BE2C (cell line): ENCODE data around the gene ST6GALNAC5.
"Not testable (repeated sequence)": the region's sequence is repeated elsewhere in the genome, so short reads cannot be mapped to it uniquely, and the experiment has no call there.

Source experiments
- DNase-seq: peaks from one replicate; pipeline ENCODE4 v3.0.0-alpha.2; 2020
- H3K27me3 ChIP-seq: fragments of 250-450 bp; sonication (Bioruptor Pico); 2 replicates; pipeline ENCODE4 v1.5.1; 2020; ENCODE audit warnings: mild to moderate bottlenecking
- H3K36me3 ChIP-seq: fragments of 250-450 bp; sonication (Bioruptor Pico); 2 replicates; pipeline ENCODE4 v1.5.1; 2020; ENCODE audit warnings: mild to moderate bottlenecking
- H3K4me1 ChIP-seq: fragments of 250-450 bp; sonication (Bioruptor Pico); 2 replicates; pipeline ENCODE4 v1.5.1; 2020
- H3K4me3 ChIP-seq: 2 replicates; pipeline ENCODE4 v1.5.1; 2011; ENCODE audit warnings: low read depth, low read length
- H3K9me3 ChIP-seq: fragments of 250-450 bp; sonication (Bioruptor Pico); 2 replicates; pipeline ENCODE4 v1.5.1; 2020
- TF ChIP-seq, protein P1 (sequence below): IDR thresholded peaks from 2 replicates; pipeline ENCODE4 v1.5.1; 2012; ENCODE audit warnings: mild to moderate bottlenecking, low read depth, low read length

ST6GALNAC5 gene

DNA sequence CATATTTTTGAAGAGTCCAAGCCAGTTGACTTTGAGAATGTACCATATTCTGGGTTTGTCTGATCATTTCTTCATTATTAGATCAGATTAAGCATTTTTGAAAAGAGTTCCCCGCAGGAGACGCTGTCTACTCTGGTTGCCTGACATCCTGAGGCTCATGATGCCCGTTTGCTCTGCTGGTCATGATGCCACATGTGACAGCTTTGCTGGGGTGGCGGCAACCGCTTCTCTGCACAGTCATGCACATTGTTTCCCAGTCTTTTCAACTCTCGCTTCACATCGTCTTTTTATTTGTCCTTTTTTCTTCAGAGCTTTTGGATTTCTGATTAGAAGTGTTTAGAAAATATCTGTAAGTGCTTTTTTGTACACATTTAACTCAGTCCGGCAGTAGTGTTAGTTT, 90.7 kb downstream of the ST6GALNAC5 start:
- Histone ChIP-seq H3K27me3 (no peaks in the 10 kb centered on the region), H3K4me3 (no peak overlapping the region), H3K36me3 (no peaks in the 10 kb centered on the region), H3K4me1 (no peaks in the 10 kb centered on the region), H3K9me3 (no peaks in the 10 kb centered on the region)
- DNase-seq, result no peak
- TF ChIP-seq, protein P1, sequence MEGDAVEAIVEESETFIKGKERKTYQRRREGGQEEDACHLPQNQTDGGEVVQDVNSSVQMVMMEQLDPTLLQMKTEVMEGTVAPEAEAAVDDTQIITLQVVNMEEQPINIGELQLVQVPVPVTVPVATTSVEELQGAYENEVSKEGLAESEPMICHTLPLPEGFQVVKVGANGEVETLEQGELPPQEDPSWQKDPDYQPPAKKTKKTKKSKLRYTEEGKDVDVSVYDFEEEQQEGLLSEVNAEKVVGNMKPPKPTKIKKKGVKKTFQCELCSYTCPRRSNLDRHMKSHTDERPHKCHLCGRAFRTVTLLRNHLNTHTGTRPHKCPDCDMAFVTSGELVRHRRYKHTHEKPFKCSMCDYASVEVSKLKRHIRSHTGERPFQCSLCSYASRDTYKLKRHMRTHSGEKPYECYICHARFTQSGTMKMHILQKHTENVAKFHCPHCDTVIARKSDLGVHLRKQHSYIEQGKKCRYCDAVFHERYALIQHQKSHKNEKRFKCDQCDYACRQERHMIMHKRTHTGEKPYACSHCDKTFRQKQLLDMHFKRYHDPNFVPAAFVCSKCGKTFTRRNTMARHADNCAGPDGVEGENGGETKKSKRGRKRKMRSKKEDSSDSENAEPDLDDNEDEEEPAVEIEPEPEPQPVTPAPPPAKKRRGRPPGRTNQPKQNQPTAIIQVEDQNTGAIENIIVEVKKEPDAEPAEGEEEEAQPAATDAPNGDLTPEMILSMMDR, result no peak

DNA sequence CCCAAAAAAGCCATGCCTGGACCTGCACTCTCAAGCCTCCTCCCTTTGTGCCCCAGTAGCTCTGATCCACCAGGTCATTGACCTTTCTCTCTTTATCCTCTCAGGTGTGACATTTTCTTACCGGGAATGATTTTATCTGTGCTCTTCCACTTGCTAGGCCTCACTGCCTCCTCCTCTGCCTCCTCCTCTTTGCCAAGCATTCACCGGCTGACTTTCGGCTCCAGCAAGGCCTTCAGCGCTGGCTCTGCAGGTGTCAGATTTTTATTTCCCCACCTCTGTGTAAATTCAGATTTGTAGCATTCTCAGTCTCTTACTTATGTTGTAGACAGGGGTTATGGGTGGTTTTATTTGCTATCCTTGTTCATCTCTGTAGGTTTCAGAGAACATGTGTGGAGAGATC, 91.5 kb downstream of the ST6GALNAC5 start:
- TF ChIP-seq, protein P1, result no peak
- Histone ChIP-seq H3K4me3 (no peak overlapping the region), H3K4me1 (no peaks in the 10 kb centered on the region; the same call in 1 of the 2 replicates), H3K36me3 (no peaks in the 10 kb centered on the region), H3K27me3 (no peaks in the 10 kb centered on the region), H3K9me3 (no peaks in the 10 kb centered on the region)
- DNase-seq, result no peak

DNA sequence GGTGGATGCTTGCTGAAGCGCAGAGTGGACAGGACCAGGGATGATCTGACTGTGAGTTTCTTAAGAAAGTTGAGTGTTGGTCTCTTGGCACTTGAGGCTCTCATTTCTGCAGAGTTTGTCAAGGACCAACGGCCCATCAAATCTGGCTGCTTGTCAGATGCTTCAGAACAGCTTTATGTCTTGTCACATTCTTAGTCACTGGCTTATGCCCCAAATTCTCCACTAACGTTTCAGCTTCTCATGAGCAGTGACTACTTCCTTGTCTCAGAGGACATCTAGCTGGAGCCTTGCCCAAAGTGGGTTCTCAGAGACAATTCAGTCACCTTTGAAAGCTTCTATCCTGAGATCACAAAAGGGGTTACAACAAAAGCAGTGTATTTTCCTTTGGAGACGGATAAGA, 92.3 kb downstream of the ST6GALNAC5 start:
- TF ChIP-seq, protein P1, result no peak
- Histone ChIP-seq H3K27me3 (no peaks in the 10 kb centered on the region), H3K4me1 (no peaks in the 10 kb centered on the region; the same call in 1 of the 2 replicates), H3K9me3 (no peaks in the 10 kb centered on the region), H3K4me3 (no peak overlapping the region), H3K36me3 (no peaks in the 10 kb centered on the region)
- DNase-seq, result no peak

DNA sequence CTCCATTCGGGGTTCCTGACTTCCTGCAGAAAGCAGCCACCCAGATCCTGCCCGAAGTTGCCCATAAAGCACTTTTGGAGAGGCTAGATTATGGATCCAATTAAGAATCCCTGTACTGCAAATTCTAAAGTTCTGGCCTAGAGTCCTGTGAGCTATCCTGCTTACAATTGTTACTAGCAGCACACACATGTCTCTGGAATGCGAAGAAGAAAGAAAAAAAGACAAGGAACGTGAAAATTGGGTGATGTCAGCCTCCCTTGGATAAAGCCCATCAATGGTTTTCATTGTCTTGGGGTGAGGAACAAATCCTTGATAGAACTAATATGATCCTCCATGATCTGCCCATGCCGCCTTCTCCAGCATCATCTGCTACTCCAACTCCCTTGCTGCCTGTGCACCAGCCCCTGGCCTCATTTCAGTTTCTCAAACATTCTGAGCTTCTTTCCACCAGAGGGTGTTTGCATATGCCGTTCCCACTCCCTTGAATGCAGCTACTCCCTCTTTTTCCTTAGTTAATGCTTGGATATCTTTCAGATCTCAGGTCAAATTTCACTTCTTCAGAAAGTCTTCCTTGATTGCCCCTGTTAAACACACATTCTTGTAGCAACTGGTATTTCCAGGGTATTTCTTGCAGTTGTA, 94.0 kb downstream of the ST6GALNAC5 start:
- no peaks in the 10 kb centered on the region for H3K36me3 ChIP-seq
- no peak for DNase-seq
- H3K4me3 ChIP-seq, result no peak overlapping the region
- TF ChIP-seq, protein P1, result no peak
- no peaks in the 10 kb centered on the region for H3K9me3 ChIP-seq
- H3K4me1 ChIP-seq, result no peaks in the 10 kb centered on the region; the same call in 1 of the 2 replicates
- H3K27me3 ChIP-seq, result no peaks in the 10 kb centered on the region

DNA sequence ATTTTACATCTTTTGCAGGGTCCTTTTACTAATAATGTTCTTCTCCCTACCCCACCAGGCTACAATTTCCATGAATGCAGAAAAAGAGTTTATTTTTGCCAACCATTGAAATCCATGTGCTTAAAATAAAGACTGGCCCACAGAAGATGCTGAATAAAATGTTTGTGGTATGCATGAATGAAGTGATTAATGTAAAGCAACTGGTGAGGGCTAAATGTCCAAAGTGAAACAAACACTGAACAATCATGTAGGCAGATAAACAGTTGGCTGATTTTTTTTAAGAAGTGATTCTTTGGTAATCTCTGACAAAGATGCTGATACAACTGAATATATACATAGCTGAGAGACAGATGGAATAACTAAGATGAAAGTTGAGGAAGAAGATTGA, 94.5 kb downstream of the ST6GALNAC5 start:
- TF ChIP-seq, protein P1, result no peak

DNA sequence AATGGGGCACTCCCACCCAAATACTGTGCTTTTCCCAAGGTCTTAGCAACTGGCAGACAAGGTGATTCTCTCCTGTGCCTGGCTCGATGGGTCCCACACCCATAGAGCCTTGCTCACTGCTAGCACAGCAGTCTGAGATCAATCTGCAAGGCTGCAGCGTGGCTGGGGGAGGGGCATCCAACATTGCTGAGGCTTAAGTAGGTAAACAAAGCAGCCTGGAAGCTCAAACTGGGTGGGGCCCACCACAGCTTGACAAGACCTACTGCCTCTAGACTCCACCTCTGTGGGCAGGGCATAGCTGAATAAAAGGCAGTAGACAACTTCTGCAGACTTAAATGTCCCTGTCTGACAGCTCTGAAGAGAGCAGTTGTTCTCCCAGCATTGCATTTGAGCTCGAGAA, 114.0 kb downstream of the ST6GALNAC5 start:
- H3K9me3 ChIP-seq, H3K27me3 ChIP-seq, DNase-seq, H3K4me1 ChIP-seq, H3K4me3 ChIP-seq, H3K36me3 ChIP-seq: not testable (repeated sequence)

More for the DNA sequence above, 94.5 kb downstream of the ST6GALNAC5 start:
- no peaks in the 10 kb centered on the region for H3K36me3 ChIP-seq
- DNase-seq, result no peak
- H3K4me1 ChIP-seq, result no peaks in the 10 kb centered on the region; the same call in 1 of the 2 replicates
- no peak overlapping the region for H3K4me3 ChIP-seq
- H3K27me3 ChIP-seq, result no peaks in the 10 kb centered on the region
- H3K9me3 ChIP-seq, result no peaks in the 10 kb centered on the region
